ENCODE data around the gene PPP1R12B. TPM values are rescaled to one million over a fixed set of nuclear protein-coding genes. Genes with fewer than 3 reads are reported as not detected.
"Not testable (repeated sequence)": the region's sequence is repeated elsewhere in the genome, so short reads cannot be mapped to it uniquely, and the experiment has no call there.

Gene PPP1R12B
- total RNA-seq, 1 donor from 2014 or later, result 594 TPM

GRCh38 chr1:202465644-202466270 lies 117.3 kb downstream of the PPP1R12B start:
- DNase-seq (ENCODE audit: missing footprints); ATAC-seq: not testable (repeated sequence)
- intact Hi-C loops (cut with DNase I), result loop anchor here (10.0 kb wide), 1 partner anchor 249 kb away; the partner anchor contains the start of gene SYT2

DNA sequence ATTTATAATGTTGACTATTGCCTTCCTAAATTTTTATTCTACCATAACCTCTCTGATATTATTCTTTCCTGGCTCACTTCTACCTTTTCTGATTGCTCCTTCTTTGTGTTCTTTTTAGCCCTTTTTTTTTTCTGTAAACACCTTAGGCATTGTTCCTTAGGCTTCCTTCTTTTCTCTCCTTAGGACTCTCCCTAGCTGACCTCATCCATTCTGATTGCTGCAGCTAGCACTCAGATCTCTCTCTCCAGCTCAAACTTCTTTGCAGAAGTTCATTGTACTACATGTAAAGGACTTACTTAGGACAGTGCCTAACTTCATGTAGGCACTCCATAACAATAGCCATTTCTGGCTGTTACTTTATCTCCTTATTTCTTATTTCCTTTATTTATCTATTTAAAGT lies 117.8 kb downstream of the PPP1R12B start:
- ATAC-seq; DNase-seq (ENCODE audit: missing footprints): not testable (repeated sequence)
- intact Hi-C loops (cut with DNase I), result loop anchor here (10.0 kb wide), 1 partner anchor 248 kb away; the partner anchor contains the start of gene SYT2

DNA sequence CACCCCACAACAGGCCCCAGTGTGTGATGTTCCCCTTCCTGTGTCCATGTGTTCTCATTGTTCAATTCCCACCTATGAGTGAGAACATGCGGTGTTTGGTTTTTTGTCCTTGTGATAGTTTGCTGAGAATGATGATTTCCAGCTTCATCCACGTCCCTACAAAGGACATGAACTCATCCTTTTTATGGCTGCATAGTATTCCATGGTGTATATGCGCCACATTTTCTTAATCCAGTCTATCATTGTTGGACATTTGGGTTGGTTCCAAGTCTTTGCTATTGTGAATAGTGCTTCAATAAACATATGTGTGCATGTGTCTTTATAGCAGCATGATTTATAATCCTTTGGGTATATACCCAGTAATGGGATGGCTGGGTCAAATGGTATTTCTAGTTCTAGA lies 118.9 kb downstream of the PPP1R12B start:
- intact Hi-C loops (cut with DNase I), result loop anchor here (10.0 kb wide), 1 partner anchor 247 kb away; the partner anchor contains the start of gene SYT2
- not testable (repeated sequence) for ATAC-seq

GRCh38 chr1:202468695-202469094 lies 120.2 kb downstream of the PPP1R12B start:
- DNase-seq (ENCODE audit: missing footprints); ATAC-seq: not testable (repeated sequence)
- intact Hi-C loops (cut with DNase I), result loop anchor here (10.0 kb wide), 1 partner anchor 246 kb away; the partner anchor contains the start of gene SYT2

More for the DNA sequence above, 118.9 kb downstream of the PPP1R12B start:
- DNase-seq (ENCODE audit: missing footprints), result not testable (repeated sequence)

DNA sequence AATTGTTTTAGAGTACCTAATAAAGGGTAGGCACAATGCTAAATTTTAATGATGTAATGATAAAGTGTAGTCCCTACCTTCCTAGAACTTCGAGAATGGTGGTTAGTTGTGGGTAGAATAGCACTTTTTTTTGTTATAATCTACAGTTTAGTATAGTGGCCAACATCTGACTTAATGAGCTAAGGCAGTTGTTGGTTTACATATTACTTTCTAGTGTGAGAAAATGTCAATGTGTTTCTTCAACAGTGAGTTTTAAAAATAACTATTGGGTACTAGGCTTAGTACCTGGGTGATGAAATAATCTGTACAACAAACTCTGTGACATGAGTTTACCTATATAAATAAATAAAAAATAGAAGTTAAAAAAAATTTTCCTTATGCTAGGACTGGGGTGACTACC lies 120.6 kb downstream of the PPP1R12B start:
- intact Hi-C loops (cut with DNase I), result loop anchor here (10.0 kb wide), 1 partner anchor 246 kb away; the partner anchor contains the start of gene SYT2
- not testable (repeated sequence) for DNase-seq (ENCODE audit: missing footprints); ATAC-seq

DNA sequence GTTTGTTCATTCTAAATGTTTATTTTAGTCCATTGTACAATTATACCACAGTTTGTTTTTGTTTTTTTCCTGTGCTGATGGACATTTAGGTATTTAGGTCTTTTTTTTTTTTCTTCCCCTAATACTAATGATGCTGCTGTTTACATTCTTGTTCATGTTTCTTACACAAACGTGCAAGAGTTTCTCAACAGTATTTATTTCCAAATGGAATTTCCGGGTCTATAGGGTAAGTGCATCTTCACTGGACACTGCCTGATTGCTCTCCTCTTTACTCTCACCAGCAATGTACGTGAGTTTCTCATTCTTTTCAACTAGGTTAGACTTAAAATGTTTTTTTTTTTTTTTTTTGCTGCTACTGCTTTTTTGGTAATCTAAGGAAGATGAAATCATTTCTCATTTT lies 122.7 kb downstream of the PPP1R12B start:
- intact Hi-C loops (cut with DNase I), result no loop called here
- DNase-seq (ENCODE audit: missing footprints) (no peak), ATAC-seq (no peak)

DNA sequence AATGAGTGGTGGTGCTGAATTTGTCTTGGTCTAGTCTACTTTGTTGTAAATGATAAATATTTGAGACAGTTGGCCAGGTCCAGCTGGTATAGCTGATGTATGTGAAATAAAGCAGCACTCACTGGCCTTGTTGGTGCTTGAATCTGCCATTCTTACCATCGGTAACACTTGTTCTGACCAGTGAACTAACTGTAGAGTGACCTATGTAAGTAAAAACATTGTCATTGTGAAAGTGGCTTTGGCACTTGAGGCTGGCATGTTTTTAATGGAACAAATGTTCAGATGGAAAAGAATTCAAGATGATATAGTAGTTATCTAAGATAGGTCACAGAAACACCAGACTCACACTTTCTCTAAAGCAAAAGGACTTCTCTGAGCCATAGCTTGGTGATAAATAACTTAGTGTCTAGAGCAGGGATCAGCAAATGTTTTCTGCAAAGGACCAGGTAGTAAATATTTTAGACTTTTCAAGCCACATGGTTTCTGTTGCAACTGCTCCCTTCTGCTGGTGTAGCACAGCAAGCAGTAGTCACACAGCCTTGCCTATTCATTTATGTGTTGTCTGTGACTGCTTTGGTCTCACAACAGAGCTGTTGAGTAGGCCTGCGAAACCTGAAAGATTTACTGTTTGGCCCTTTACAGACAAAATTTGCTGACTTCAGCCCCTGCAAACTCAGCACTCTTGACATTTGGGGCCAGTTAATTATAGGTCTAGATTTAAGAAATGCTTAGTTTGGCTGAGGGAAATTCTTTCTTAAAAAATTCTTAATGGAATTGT lies 124.0 kb downstream of the PPP1R12B start:
- intact Hi-C loops (cut with DNase I); DNase-seq (ENCODE audit: missing footprints): not testable (repeated sequence)
- ATAC-seq, result peak; percentile 46

DNA sequence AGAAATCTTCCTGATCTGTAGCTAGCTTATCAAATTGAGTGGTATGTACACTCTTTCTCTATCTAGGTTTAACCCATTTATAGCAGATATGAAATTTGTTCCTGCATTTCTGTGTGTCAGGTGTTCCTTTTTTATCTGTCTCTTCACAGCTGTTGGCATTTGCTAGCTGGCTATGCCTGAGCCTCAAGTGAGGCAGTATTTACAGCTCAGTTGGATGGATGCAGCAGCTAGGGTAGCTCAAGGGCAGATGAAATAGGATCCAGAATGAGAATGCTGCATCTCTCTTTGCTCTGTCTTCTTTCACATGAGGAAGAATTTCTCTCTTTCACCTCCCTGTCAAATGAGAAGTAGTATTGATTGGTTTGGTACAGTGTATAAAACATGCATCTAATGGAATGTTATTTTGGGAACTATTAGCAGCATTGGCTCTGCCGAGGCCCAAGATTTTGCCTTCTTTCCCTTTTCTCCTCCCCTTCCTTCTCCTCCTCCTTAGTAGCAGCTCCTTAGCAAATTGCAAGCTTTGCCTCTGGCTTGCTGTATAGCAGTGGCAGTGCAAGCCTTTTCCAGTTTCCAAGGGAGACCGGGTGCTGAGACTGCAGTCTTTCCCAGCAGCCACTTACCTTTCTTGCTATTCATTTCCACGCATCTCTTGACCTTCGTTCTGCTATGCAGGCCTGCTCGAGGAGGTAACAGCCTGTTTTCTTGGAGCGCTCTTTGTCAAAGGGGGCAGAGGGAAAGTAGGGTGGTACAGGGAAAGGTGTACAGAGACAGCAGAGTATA lies 125.0 kb downstream of the PPP1R12B start:
- intact Hi-C loops (cut with DNase I), result not testable (repeated sequence)
- peak; percentile 76 for ATAC-seq

GRCh38 chr1:202479661-202480060 lies 131.2 kb downstream of the PPP1R12B start:
- peak; percentile 20 for ATAC-seq
- DNase-seq (ENCODE audit: missing footprints); intact Hi-C loops (cut with DNase I): not testable (repeated sequence)

More for the DNA sequence above, 125.0 kb downstream of the PPP1R12B start:
- DNase-seq (ENCODE audit: missing footprints), result not testable (repeated sequence)

DNA sequence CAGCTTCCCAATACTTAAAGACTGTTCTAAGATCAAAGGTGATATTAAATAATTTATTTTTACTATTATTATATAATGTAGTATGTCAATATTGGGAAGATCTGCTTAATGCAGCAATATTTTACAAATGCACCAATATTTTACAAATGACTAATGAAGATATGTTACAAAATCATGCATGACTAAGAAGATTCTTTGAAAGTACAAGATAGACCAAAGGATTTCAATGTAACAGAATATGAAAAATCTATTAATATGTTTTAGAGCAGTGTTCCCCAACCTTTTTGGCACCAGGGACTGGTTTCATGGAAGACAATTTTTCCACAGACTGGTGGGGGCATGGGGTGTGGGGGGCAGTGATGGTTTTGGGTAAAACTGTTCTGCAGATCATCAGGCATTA lies 132.1 kb downstream of the PPP1R12B start:
- intact Hi-C loops (cut with DNase I); DNase-seq (ENCODE audit: missing footprints); ATAC-seq: not testable (repeated sequence)

- ATAC-seq; DNase-seq (ENCODE audit: missing footprints); intact Hi-C loops (cut with DNase I): not testable (repeated sequence)
These were observed 134.9 kb downstream of the PPP1R12B start for GRCh38 chr1:202483362-202483761.

DNA sequence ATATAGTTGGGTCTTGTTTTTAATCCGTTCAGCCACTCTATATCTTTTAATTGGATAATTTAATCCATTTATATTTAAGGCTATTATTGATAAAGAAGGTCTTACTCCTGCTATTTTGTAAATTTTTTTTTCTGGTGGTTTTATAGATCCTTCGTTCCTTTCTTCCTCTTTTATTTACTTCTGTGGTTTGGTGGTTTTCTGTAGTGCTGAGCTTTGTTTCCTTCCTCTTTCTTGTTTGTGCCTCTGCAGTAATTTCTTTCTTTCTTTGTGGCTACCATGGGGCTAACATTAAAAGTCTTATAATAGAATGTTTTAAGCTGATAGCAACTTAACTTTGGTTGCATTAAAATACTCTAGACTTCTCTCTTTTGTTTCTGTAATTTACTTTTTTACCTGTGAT lies 135.5 kb downstream of the PPP1R12B start:
- intact Hi-C loops (cut with DNase I); ATAC-seq; DNase-seq (ENCODE audit: missing footprints): not testable (repeated sequence)

DNA sequence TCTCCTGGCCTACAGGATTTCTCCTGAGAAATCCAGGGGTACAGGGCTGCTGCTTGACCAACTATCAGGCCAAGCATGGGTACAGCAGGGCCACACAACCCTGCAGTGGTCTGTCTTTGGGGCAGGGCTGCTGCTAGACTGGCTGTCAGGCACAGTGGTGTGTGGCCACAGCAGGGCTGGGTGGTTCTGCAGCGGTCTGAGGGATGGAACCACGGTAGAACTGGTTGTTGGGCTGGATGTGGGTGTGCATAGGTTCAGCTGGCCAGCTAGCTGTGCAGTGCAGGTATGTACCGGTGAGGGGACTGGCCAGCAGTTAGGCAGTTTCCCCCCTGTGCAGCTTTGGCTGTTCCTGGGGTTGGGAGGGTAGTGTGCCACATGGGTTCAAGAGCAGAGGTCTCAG lies 136.3 kb downstream of the PPP1R12B start:
- ATAC-seq (peak; percentile 31), DNase-seq (ENCODE audit: missing footprints) (peak; percentile 58)
- intact Hi-C loops (cut with DNase I), result not testable (repeated sequence)

GRCh38 chr1:202488178-202488649 lies 139.7 kb downstream of the PPP1R12B start:
- intact Hi-C loops (cut with DNase I); ATAC-seq; DNase-seq (ENCODE audit: missing footprints): not testable (repeated sequence)

DNA sequence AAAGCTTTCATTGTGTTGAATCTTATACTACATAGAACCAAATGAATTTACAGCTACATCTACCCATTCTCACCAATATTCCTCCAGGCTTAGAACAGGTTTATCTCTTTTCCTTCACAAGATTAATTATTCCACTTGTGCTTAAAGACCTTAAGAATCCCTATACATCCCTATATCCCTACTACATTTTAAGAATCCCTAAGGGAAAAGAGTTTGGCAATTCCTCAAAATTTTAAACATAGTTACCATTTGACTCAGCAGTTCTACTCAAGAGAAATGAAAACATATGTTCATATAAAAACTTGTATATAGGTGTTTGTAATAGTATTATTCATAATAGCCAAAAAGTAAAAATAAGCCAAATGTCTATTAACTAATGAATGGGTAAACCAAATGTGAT lies 140.6 kb downstream of the PPP1R12B start:
- ATAC-seq; intact Hi-C loops (cut with DNase I): not testable (repeated sequence)

DNA sequence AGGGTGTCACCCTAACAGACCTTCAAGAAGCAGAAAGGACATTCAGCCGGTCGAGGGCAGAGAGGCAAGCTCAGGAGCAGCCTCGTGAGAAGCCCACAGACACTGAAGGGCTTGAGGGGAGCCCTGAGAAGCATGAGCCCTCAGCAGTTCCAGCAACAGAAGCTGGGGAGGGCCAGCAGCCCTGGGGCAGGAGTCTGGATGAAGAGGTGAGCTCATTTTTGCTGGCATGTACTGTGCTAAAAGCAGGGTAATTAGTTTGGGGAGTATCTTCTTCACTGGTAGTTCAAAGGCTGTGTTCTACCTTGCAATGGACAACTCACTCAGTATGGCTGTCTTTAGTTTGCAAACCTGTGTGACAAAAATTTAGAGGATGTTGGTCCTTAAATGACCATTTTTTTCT lies 144.6 kb downstream of the PPP1R12B start:
- DNase-seq (ENCODE audit: missing footprints); intact Hi-C loops (cut with DNase I); ATAC-seq: not testable (repeated sequence)

More for the DNA sequence above, 140.6 kb downstream of the PPP1R12B start:
- DNase-seq (ENCODE audit: missing footprints), result not testable (repeated sequence)

- no peak for ATAC-seq
- intact Hi-C loops (cut with DNase I), result no loop called here
- no peak for DNase-seq (ENCODE audit: missing footprints)
These were observed 150.0 kb downstream of the PPP1R12B start for GRCh38 chr1:202498542-202498941.

DNA sequence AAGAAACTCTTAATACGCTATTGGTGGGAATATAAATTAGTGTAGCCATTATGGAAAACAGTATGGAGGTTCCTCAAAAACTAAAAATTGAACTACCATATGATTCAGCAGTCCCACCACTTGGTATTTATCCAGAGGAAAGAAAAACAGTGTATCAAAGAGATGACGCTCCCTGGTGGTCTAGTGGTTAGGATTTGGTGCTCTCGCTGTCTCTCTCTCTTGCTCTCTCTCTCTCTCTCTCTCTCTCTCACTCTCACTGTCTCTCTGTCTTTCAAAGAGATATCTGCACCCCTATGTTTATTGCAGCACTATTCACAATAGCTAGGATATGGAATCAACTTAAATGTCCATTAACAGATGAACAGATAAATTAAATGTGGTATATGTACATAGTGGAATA lies 151.5 kb downstream of the PPP1R12B start:
- DNase-seq (ENCODE audit: missing footprints); ATAC-seq: not testable (repeated sequence)
- intact Hi-C loops (cut with DNase I), result loop anchor here (5.0 kb wide), 1 partner anchor 102 kb away; no protein-coding TSS in a partner anchor

All from Right ventricle myocardium inferior (tissue), 1 donor.